CD4-positive, alpha-beta T cell treated with Interleukin-12 subunit alpha and Interleukin-12 subunit beta, for 1 hour (primary cell): Measurements from ENCODE around the gene CCR5.
"Not testable (repeated sequence)": the region's sequence is repeated elsewhere in the genome, so short reads cannot be mapped to it uniquely, and the experiment has no call there.

ENCODE experiments used
- DNase-seq: peaks from one replicate; pipeline ENCODE4 v3.0.0-alpha.2; 2020

Gene CCR5

DNA sequence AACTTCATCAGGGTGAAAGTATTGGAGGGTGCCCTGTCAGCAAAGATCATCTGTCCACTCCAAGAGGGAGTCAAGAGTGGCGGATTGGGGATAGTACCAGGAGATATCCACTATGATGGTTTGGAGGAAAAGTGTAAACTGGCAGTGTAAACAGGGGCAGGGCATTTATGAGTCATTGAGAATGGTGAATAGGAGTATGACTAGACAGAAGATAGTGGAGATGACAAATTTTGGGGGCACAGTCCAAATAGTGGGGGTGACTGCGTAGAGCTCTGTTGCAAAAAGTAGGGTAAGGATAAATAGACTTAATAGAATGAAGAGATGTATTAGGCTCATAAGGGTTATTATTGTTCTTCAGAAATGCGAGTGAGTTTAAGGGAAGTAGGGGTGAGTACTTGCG, 18.1 kb downstream of the CCR5 start:
- DNase-seq: not testable (repeated sequence)

DNA sequence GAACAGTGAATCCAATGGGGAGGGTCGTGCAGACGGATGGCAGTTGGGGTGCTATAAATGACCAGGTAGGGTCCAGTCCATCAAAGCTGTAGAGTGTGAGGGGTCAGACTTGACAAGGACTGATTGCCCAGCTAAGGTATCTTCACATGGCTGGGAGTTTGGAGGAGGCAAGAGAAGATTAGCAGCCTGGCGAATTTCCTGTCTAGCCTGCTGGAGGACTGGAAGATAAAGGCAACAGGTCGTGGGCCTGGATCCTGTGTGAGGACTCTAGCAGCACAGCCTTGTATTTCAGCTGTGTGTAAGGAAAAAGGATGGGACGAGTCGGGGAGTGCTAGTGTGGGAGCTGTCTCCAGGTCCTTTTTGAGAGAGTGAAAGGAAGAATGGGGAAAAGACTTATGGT, 18.6 kb downstream of the CCR5 start:
- no peak for DNase-seq

DNA sequence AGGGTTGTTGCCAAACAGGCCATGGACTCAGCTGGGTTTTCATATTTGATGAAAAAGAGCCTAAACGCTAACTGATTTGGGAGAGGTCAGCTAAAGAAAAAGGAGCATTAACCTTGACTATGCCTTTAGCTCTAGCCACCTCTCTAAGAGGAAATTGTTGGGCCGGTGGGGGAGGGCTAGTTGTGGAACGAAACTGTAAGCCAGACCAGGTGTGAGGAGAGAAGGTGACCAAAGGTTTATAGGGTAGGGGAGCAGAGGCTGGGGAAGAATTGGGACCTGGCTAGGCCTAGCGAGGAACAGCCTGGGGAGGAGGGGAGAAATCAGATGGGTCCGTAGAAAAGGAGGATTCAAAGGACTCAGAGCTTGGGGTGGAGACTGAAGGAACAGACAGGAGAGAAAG, 20.8 kb downstream of the CCR5 start:
- DNase-seq: not testable (repeated sequence)

DNA sequence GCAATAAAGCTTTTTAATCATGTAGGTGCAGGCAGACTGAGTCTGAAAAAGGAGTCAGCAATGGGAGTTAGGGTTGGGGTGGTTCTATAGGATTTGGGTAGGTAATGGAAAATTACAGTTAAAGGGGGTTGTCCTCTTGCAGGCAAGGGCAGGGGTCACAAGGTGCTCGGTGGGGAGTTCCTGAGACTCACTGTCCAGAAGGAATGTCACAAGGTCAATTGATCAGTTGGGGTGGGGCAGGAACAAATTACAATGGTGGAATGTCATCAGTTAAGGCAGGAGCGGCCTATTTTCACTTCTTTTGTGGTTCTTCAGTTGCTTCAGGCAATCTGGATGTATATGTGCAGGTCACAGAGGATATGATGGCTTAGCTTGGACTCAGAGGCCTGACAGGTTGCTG, 22.3 kb downstream of the CCR5 start:
- DNase-seq: no peak

DNA sequence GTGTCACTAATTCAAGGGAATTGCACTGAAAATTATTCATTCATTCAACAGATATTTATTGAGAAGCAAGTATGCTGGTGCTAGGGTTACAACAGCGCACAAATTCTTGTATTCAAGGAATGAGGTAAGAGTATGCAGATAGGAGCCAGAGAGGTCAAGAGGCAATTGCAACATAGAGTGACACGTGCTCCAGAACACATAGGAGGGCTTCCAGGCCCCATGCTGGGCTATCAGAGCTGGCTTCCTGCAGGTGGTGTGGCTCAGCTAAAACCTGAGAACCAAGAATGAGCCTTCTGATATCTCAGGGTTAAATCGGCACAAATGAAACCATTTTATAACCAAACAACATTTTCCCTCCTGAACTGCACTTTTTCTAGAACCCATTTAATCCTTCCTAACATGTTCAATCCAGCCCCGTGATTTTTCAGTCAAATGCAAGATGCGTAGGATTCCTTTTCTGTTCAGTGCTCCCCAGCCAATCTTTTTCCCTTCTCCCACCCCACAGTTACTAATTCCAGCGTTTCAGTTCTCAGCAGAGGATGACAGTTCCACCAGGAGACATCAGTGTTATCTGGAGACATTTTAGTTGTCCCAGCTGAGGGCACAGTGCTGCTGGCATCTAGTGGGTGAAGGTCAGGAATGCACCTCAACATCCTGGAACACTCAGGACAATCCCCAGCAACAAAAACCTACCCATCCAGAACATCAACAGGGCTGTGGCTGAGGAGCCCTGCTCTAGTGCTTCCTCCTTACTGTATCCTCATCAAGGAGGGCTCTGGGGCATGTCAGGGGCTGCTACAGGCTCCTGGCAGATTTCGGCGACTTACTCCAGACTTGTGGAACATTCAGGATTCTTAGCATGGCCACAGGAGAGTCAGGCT, 23.0 kb downstream of the CCR5 start:
- no peak for DNase-seq

- no peak for DNase-seq
These were observed 24.5 kb downstream of the CCR5 start for GRCh38 chr3:46395210-46395661.

- no peak for DNase-seq
These were observed 25.2 kb downstream of the CCR5 start for GRCh38 chr3:46395766-46396530.

- no peak for DNase-seq
These were observed 26.4 kb downstream of the CCR5 start for GRCh38 chr3:46397111-46397510.

DNA sequence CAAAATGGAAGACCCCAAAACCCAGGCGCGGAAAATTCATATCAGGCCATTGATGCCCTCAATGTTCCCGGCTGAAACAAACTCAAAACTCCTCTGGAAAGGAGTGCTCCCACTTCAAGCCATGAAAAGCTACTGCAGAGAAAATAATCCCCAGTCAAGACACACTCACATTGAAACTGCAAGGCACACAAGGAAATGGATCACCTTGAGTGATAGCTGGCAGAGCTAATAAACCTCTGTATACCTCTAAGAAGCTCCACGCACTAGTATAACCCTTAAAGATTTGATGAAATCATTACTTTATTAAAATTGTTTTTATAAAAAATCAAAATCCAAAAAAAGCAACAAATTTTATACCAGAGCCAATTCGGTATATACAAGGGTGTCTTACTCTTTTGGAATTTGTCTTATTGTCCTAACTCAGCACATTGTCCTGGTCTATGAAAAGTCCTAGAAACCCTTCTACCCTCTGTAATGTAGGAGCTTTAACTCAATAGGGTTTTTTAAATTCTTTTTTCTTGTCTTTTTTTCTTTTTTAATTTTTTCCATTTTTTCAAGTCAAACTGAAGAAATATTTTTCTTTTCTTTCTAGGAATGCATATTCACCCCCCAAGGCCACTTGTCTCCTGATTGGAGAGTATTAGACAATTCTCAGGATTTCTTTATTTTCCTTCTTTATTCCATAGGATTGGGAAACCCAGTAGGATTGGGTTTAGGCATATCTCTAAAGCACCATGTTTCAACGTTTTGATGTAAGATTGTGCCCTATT, 27.6 kb downstream of the CCR5 start:
- DNase-seq: no peak

- DNase-seq: no peak
These were observed 28.4 kb downstream of the CCR5 start for GRCh38 chr3:46399098-46399497.

DNA sequence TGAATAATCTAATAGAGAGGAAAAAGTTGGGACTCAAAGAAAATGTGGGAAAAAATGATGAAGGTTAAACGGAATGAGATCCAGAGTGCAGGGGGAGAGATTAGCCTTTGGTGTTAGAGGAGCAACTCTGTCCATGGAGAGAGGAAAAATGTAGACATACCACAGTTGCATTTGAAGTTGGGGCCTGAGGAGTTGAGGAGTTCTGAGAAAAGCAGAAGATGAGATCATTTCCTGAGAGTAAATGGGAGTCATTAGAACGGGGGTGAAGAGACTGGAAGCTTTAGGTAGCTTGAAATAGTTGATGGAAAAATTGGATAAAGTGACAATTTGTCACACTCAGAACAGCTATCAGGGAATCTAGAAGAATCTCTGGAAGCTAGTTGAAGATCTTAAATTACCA, 28.8 kb downstream of the CCR5 start:
- DNase-seq: no peak

- DNase-seq: no peak
These were observed 29.4 kb downstream of the CCR5 start for GRCh38 chr3:46400000-46400734.

DNA sequence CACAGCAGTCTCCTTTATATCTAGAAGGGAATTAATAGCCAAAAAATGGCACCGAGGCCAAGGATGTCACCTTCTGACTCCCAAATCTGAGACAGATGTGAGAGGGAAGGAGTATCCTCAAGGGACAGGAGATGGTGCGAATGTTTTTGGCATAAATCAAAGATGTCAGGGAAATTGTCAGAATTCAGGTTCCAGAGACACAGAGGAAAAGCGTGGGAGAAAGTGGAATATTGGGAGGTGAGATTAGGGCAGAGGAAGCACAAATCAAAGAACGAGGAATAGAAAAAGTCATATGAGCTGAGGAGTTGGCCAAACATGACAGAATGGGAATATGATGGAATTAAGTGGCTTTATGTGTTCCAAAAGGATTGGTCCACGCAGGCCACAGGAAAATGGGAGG, 30.1 kb downstream of the CCR5 start:
- no peak for DNase-seq

GRCh38 chr3:46401579-46401978, 30.8 kb downstream of the CCR5 start:
- DNase-seq: no peak

DNA sequence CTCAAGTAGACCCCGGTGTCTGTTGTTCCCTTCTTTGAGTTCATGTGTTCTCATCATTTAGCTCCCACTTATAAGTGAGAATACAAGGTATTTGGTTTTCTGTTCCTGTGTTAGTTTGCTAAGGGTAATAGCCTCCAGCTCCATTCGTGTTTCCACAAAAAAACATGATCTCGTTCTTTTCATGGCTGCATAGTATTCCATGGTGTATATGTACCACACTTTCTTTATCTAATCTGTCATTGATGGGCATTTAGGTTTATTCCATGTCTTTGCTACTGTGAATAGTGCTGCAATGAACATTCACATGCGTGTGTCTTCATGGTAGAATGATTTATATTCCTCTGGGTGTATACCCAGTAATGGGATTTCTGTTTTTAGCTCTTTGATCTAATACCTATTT, 32.2 kb downstream of the CCR5 start:
- DNase-seq: not testable (repeated sequence)

GRCh38 chr3:46405301-46406019, 34.7 kb downstream of the CCR5 start:
- DNase-seq: no peak

GRCh38 chr3:46406443-46406787, 35.7 kb downstream of the CCR5 start:
- peak; percentile 10 for DNase-seq

DNA sequence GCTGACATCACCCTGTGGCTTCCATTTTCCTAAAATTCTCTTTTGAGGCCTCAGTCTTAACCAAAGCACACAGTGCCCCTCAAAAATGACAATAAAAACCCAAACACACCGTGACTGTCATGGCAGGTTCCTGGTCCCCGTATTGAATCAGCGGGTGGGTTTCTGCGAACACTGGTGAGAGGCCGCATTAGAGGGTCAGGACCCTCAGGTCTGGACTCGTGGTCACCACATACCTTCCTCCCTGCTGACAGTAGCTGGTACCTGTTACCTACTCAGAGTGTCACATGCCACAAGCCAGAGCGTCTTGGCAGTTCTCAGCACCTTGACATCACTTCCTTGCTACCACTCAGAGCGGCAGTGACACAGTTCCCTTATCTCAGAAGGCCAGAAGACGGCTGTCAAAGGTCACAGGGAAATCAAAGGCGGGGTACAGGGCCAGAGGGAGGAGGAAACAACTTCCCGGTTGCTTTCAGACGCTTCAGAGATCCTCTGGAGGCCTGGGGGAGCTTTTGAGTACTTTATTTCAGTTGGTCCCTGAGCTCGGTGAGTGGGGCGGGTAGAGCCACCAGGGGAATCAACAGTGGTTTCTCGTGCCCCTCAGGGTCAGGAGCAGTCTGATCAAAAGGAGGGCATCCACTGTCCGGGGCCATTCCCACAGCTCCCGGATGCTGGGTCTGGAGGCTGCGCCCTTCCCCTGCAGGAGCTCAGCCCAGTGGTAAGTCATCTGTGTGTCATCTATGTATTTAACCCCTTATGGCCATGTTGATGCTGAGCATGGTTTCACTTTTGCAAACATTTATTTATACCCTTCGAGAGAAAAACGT, 36.3 kb downstream of the CCR5 start, which contains the start of the genes CCR5AS and CCRL2:
Gene CCR5AS, minus strand, starts transcription at position 279 of the 824 bp plus-strand sequence.
Gene CCRL2, plus strand, starts transcription at position 472 of the 824 bp plus-strand sequence. CDS start 821 bp downstream, outside the sequence.
- peak; percentile 54 for DNase-seq

DNA sequence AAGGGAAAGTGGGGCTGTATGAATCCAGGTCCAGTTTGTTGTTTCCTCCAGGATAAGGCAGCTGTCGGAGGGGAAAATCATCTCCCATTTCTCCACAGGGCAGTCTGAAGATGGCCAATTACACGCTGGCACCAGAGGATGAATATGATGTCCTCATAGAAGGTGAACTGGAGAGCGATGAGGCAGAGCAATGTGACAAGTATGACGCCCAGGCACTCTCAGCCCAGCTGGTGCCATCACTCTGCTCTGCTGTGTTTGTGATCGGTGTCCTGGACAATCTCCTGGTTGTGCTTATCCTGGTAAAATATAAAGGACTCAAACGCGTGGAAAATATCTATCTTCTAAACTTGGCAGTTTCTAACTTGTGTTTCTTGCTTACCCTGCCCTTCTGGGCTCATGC, 37.2 kb downstream of the CCR5 start:
- DNase-seq: no peak

DNA sequence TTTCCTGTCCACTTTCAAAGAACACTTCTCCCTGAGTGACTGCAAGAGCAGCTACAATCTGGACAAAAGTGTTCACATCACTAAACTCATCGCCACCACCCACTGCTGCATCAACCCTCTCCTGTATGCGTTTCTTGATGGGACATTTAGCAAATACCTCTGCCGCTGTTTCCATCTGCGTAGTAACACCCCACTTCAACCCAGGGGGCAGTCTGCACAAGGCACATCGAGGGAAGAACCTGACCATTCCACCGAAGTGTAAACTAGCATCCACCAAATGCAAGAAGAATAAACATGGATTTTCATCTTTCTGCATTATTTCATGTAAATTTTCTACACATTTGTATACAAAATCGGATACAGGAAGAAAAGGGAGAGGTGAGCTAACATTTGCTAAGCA, 38.1 kb downstream of the CCR5 start:
- DNase-seq: no peak
